SU-DHL-6 (cell line): ENCODE results near the gene SLC25A1.

ENCODE experiments used
- H2AFZ ChIP-seq: fragments of 200-600 bp; sonication (generic); 2 replicates; pipeline ENCODE4 v1.6.1; 2014; ENCODE audit warnings: low read depth, mild to moderate bottlenecking, moderate library complexity, mixed read lengths, antibody characterized with exemption, low read length; ENCODE audit not compliant: severe bottlenecking
- H3F3A ChIP-seq: fragments of 200-600 bp; shearing (Covaris generic); 2 replicates; pipeline ENCODE4 v1.6.0; 2016; ENCODE audit warnings: antibody characterized with exemption, mild to moderate bottlenecking; ENCODE audit not compliant: insufficient read depth
- H3K27ac ChIP-seq: fragments of 200-600 bp; sonication (generic); 2 replicates; pipeline ENCODE4 v1.5.1; 2016; ENCODE audit warnings: low read depth, mild to moderate bottlenecking, low read length, moderate library complexity, mixed read lengths
- H3K27me3 ChIP-seq: fragments of 200-600 bp; sonication (generic), shearing (Covaris generic); 2 replicates; pipeline ENCODE4 v1.6.0; 2014; ENCODE audit warnings: mild to moderate bottlenecking, low read length
- H3K36me3 ChIP-seq: fragments of 200-600 bp; sonication (generic); 2 replicates; pipeline ENCODE4 v1.6.1; 2014; ENCODE audit warnings: mild to moderate bottlenecking, low read length, mixed read lengths
- H3K4me2 ChIP-seq: fragments of 300-600, 200-600 bp; shearing (Covaris generic), sonication (generic); 2 replicates; pipeline ENCODE4 v1.6.0; 2014; ENCODE audit warnings: low read length, low read depth, mild to moderate bottlenecking; ENCODE audit not compliant: poor library complexity, severe bottlenecking
- H3K4me3 ChIP-seq: fragments of 200-600 bp; sonication (generic); 2 replicates; pipeline ENCODE4 v1.5.1; 2014; ENCODE audit warnings: antibody characterized with exemption, low read length, mild to moderate bottlenecking, mixed read lengths; ENCODE audit not compliant: insufficient read depth, poor library complexity, severe bottlenecking
- H3K79me2 ChIP-seq: fragments of 200-600 bp; sonication (generic); 2 replicates; pipeline ENCODE4 v1.6.1; 2014; ENCODE audit warnings: mild to moderate bottlenecking, low read length, moderate library complexity; ENCODE audit not compliant: insufficient read depth
- H3K9ac ChIP-seq: fragments of 200-600 bp; sonication (generic); 2 replicates; pipeline ENCODE4 v1.7.0; 2014; ENCODE audit warnings: mild to moderate bottlenecking, low read length
- H3K9me2 ChIP-seq: fragments of 200-600 bp; sonication (generic); replicated peaks from 2 replicates; pipeline ENCODE4 v1.6.1; 2014; ENCODE audit warnings: low read length; ENCODE audit not compliant: insufficient read depth
- H3K9me3 ChIP-seq: fragments of 200-600 bp; sonication (generic); 2 replicates; pipeline ENCODE4 v1.6.1; 2014; ENCODE audit warnings: low read length, mixed read lengths; ENCODE audit not compliant: insufficient read depth
- H4K20me1 ChIP-seq: fragments of 200-600 bp; sonication (generic); 2 replicates; pipeline ENCODE4 v1.6.1; 2014; ENCODE audit warnings: low read depth, mild to moderate bottlenecking, antibody characterized with exemption, low read length, moderate library complexity, mixed read lengths
- CTCF ChIP-seq: fragments of 200-600 bp; sonication (generic); IDR thresholded peaks from one replicate; pipeline ENCODE4 v1.5.1; 2017; ENCODE audit warnings: antibody characterized with exemption, mild to moderate bottlenecking, low read length, moderate library complexity; ENCODE audit not compliant: insufficient read depth, poor library complexity, severe bottlenecking
- EZH2phosphoT487 ChIP-seq: fragments of 200-600 bp; sonication (generic), shearing (Covaris generic); conservative IDR thresholded peaks from 2 replicates; pipeline ENCODE4 v1.6.1; 2018; ENCODE audit warnings: mild to moderate bottlenecking, antibody characterized with exemption, low read length, moderate library complexity, mixed read lengths

SLC25A1 gene

DNA sequence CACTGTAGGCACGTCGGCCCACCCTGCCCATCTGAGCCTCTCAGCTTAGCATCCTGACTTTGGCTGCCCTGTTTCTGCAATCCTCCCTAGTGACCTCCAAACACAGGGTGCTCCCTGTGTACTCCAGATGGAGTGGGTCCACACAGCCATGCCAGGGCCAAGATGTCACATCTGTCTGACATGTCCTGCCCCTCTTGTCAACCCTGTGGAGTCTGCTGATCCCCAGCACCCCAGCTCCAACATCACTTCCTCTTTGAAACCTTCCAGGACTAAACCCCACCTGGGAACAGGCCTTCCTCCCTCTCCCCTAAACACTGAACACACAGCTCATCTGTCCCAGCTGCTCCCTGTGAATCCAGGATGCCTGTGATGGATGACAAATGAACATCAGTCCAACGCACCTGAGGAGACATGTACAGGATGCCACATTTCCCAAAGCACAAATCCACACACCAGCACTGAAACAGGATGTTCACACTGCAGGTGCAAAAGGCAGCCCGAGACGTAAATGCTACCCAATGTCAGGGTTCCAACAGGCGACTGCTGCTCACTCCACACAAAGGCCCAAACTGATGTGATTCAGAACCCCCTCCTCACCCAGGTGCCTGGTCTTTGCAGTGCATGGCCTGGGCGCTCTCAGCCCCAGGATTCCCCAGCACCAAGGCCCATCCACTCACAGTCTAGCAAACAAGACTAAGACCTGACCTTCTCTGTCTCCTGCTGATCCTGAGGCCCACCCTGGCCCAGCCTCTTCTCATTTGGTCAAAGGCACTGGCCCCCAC lies 49.4 kb downstream of the SLC25A1 start:
- Histone ChIP-seq H2AFZ (no peak overlapping the region), H3K4me3 (no peak overlapping the region), H3K79me2 (no peaks in the 10 kb centered on the region), H3F3A (no peaks in the 10 kb centered on the region), H3K4me2 (no peak overlapping the region), H3K9ac (no peak overlapping the region), H3K36me3 (no peaks in the 10 kb centered on the region), H3K27me3 (no peaks in the 10 kb centered on the region), H3K9me2 (no peaks in the 10 kb centered on the region), H3K27ac (no peak overlapping the region), H4K20me1 (no peaks in the 10 kb centered on the region), H3K9me3 (no peaks in the 10 kb centered on the region)
- no peak for TF ChIP-seq EZH2phosphoT487
- TF ChIP-seq CTCF, result no peak

- Histone ChIP-seq H4K20me1 (no peaks in the 10 kb centered on the region), H2AFZ (no peak overlapping the region), H3K27ac (no peak overlapping the region), H3K9ac (no peak overlapping the region), H3K27me3 (no peaks in the 10 kb centered on the region), H3K4me2 (no peak overlapping the region), H3K9me2 (no peaks in the 10 kb centered on the region), H3K4me3 (no peak overlapping the region), H3K79me2 (no peaks in the 10 kb centered on the region), H3K9me3 (no peaks in the 10 kb centered on the region), H3K36me3 (no peaks in the 10 kb centered on the region), H3F3A (no peaks in the 10 kb centered on the region)
- TF ChIP-seq EZH2phosphoT487 (no peak), CTCF (no peak)
These were observed 50.5 kb downstream of the SLC25A1 start for GRCh38 chr22:19128009-19128401.

- Histone ChIP-seq H3K9me2 (no peaks in the 10 kb centered on the region), H3K27me3 (no peaks in the 10 kb centered on the region), H3K4me3 (no peak overlapping the region), H3K9me3 (no peaks in the 10 kb centered on the region), H3K9ac (no peak overlapping the region), H2AFZ (no peak overlapping the region), H3K27ac (no peak overlapping the region), H3K4me2 (no peak overlapping the region), H3F3A (no peaks in the 10 kb centered on the region), H4K20me1 (no peaks in the 10 kb centered on the region), H3K36me3 (no peaks in the 10 kb centered on the region), H3K79me2 (no peaks in the 10 kb centered on the region)
- no peak for TF ChIP-seq EZH2phosphoT487
- TF ChIP-seq CTCF, result no peak
These were observed 51.1 kb downstream of the SLC25A1 start for GRCh38 chr22:19127329-19128008.
